Activated T-cell treated with anti-CD3 and anti-CD28 coated beads, Interleukin-2, amount 50 U/mL, for 24 hours (primary cell): ENCODE measurements around the gene MDFIC2.

ENCODE experiments used
- DNase-seq: peaks from one replicate; pipeline ENCODE4 v3.0.0-alpha.2; 2020
- H3K27ac Mint-ChIP-seq: 2 replicates; pipeline ENCODE4 v1.8.0; 2020; ENCODE audit warnings: mild to moderate bottlenecking, mixed read lengths
- H3K27me3 Mint-ChIP-seq: 2 replicates; pipeline ENCODE4 v1.8.0; 2020; ENCODE audit warnings: mixed read lengths
- H3K36me3 Mint-ChIP-seq: 2 replicates; pipeline ENCODE4 v1.8.0; 2020; ENCODE audit warnings: low read depth, mixed read lengths
- H3K4me1 Mint-ChIP-seq: 2 replicates; pipeline ENCODE4 v1.8.0; 2020; ENCODE audit warnings: low read depth, mixed read lengths
- H3K4me3 Mint-ChIP-seq: 2 replicates; pipeline ENCODE4 v1.8.0; 2020; ENCODE audit warnings: mild to moderate bottlenecking, moderate library complexity, mixed read lengths
- H3K9me3 Mint-ChIP-seq: 2 replicates; pipeline ENCODE4 v1.8.0; 2020; ENCODE audit warnings: mixed read lengths

Gene MDFIC2

GRCh38 chr3:70182166-70182565 lies 130.3 kb downstream of the MDFIC2 start:
- H3K27me3 Mint-ChIP-seq: peaks cover 12% of the 10 kb centered on the region
- no peak overlapping the region for H3K27ac Mint-ChIP-seq
- H3K9me3 Mint-ChIP-seq: no peaks in the 10 kb centered on the region
- H3K4me3 Mint-ChIP-seq: no peak overlapping the region
- H3K36me3 Mint-ChIP-seq: no peaks in the 10 kb centered on the region
- no peak for DNase-seq
- no peaks in the 10 kb centered on the region for H3K4me1 Mint-ChIP-seq

GRCh38 chr3:70180664-70181063 lies 131.8 kb downstream of the MDFIC2 start:
- Mint-ChIP-seq H3K4me1 (no peaks in the 10 kb centered on the region), H3K4me3 (no peak overlapping the region), H3K36me3 (no peaks in the 10 kb centered on the region), H3K27me3 (peaks cover 12% of the 10 kb centered on the region), H3K9me3 (no peaks in the 10 kb centered on the region), H3K27ac (no peak overlapping the region)
- DNase-seq: no peak

GRCh38 chr3:70179111-70179510 lies 133.3 kb downstream of the MDFIC2 start:
- Mint-ChIP-seq H3K36me3 (no peaks in the 10 kb centered on the region), H3K9me3 (no peaks in the 10 kb centered on the region), H3K27ac (no peak overlapping the region), H3K4me3 (no peak overlapping the region), H3K4me1 (no peaks in the 10 kb centered on the region), H3K27me3 (peaks cover 12% of the 10 kb centered on the region)
- no peak for DNase-seq

- Mint-ChIP-seq H3K4me3 (no peak overlapping the region), H3K27ac (no peak overlapping the region), H3K36me3 (no peaks in the 10 kb centered on the region), H3K27me3 (peaks cover 12% of the 10 kb centered on the region), H3K9me3 (no peaks in the 10 kb centered on the region), H3K4me1 (no peaks in the 10 kb centered on the region)
- no peak for DNase-seq
Observed at GRCh38 chr3:70177881-70178645, 134.4 kb downstream of the MDFIC2 start.

- Mint-ChIP-seq H3K27ac (no peak overlapping the region), H3K36me3 (no peaks in the 10 kb centered on the region), H3K4me3 (no peak overlapping the region), H3K27me3 (peaks cover 2% of the 10 kb centered on the region), H3K4me1 (no peaks in the 10 kb centered on the region), H3K9me3 (no peaks in the 10 kb centered on the region)
- no peak for DNase-seq
Observed at GRCh38 chr3:70176224-70176623, 136.2 kb downstream of the MDFIC2 start.

GRCh38 chr3:70156808-70157207 lies 155.6 kb downstream of the MDFIC2 start:
- peaks cover 4% of the 10 kb centered on the region for H3K27me3 Mint-ChIP-seq
- no peak overlapping the region for H3K4me3 Mint-ChIP-seq
- no peak for DNase-seq
- no peak overlapping the region for H3K27ac Mint-ChIP-seq
- no peaks in the 10 kb centered on the region for H3K36me3 Mint-ChIP-seq
- no peaks in the 10 kb centered on the region for H3K9me3 Mint-ChIP-seq
- H3K4me1 Mint-ChIP-seq: no peaks in the 10 kb centered on the region

- DNase-seq: no peak
- H3K27ac Mint-ChIP-seq: no peak overlapping the region
- no peaks in the 10 kb centered on the region for H3K4me1 Mint-ChIP-seq
- no peaks in the 10 kb centered on the region for H3K36me3 Mint-ChIP-seq
- H3K9me3 Mint-ChIP-seq: peaks cover 2% of the 10 kb centered on the region
- H3K4me3 Mint-ChIP-seq: no peak overlapping the region
- no peaks in the 10 kb centered on the region for H3K27me3 Mint-ChIP-seq
Observed at GRCh38 chr3:70150599-70150998, 161.8 kb downstream of the MDFIC2 start.

GRCh38 chr3:70149714-70150400 lies 162.6 kb downstream of the MDFIC2 start:
- DNase-seq: no peak
- Mint-ChIP-seq H3K27ac (no peak overlapping the region), H3K36me3 (no peaks in the 10 kb centered on the region), H3K27me3 (no peaks in the 10 kb centered on the region), H3K4me1 (no peaks in the 10 kb centered on the region), H3K4me3 (no peak overlapping the region), H3K9me3 (peaks cover 7% of the 10 kb centered on the region)
